GM21619 (cell line): Measurements from ENCODE around the gene NFAM1.

Source experiments
- ATAC-seq: cut with Tn5 transposase; IDR thresholded peaks from one replicate; pipeline ENCODE4 v1.9.1; 2021; ENCODE audit not compliant: unreplicated experiment

Gene NFAM1

GRCh38 chr22:42439821-42440674, 7.8 kb upstream of the NFAM1 start:
- no peak for ATAC-seq

- ATAC-seq = no peak
Observed at GRCh38 chr22:42439021-42439567, 6.9 kb upstream of the NFAM1 start.

- ATAC-seq = no peak
Observed at GRCh38 chr22:42438293-42438650, 6.1 kb upstream of the NFAM1 start.

GRCh38 chr22:42437488-42438292, 5.5 kb upstream of the NFAM1 start:
- peak; percentile 61 for ATAC-seq

GRCh38 chr22:42436404-42436803, 4.2 kb upstream of the NFAM1 start:
- ATAC-seq = no peak

GRCh38 chr22:42434748-42435425, 2.7 kb upstream of the NFAM1 start:
- no peak for ATAC-seq

- ATAC-seq = no peak
Observed at GRCh38 chr22:42433754-42434682, 1.8 kb upstream of the NFAM1 start.

GRCh38 chr22:42432818-42433217, 615 bp upstream of the NFAM1 start:
- no peak for ATAC-seq

GRCh38 chr22:42431401-42432019, 693 bp downstream of the NFAM1 start:
- ATAC-seq = no peak

GRCh38 chr22:42430528-42431125, 1.6 kb downstream of the NFAM1 start:
- ATAC-seq = no peak

- ATAC-seq = no peak
Observed at GRCh38 chr22:42428760-42429159, 3.4 kb downstream of the NFAM1 start.

- no peak for ATAC-seq
Observed at GRCh38 chr22:42428025-42428424, 4.2 kb downstream of the NFAM1 start.

- no peak for ATAC-seq
Observed at GRCh38 chr22:42427167-42427566, 5.0 kb downstream of the NFAM1 start.

GRCh38 chr22:42425989-42426355, 6.2 kb downstream of the NFAM1 start:
- no peak for ATAC-seq

GRCh38 chr22:42425337-42425988, 6.7 kb downstream of the NFAM1 start:
- ATAC-seq = no peak

GRCh38 chr22:42419243-42419881, 12.8 kb downstream of the NFAM1 start:
- no peak for ATAC-seq

- ATAC-seq = no peak
Observed at GRCh38 chr22:42418811-42419242, 13.4 kb downstream of the NFAM1 start.

GRCh38 chr22:42417645-42418305, 14.4 kb downstream of the NFAM1 start:
- ATAC-seq = no peak
